Stimulated activated CD4-positive, alpha-beta T cell treated with anti-CD3 and anti-CD28 coated beads, Interleukin-1b, Interleukin-23, amount 100 ng/mL, for 48 hours (primary cell): ENCODE measurements around the gene FGF3.

Source experiments
- DNase-seq: peaks from one replicate; pipeline ENCODE4 v3.0.0-alpha.2; 2020

The FGF3 gene

DNA sequence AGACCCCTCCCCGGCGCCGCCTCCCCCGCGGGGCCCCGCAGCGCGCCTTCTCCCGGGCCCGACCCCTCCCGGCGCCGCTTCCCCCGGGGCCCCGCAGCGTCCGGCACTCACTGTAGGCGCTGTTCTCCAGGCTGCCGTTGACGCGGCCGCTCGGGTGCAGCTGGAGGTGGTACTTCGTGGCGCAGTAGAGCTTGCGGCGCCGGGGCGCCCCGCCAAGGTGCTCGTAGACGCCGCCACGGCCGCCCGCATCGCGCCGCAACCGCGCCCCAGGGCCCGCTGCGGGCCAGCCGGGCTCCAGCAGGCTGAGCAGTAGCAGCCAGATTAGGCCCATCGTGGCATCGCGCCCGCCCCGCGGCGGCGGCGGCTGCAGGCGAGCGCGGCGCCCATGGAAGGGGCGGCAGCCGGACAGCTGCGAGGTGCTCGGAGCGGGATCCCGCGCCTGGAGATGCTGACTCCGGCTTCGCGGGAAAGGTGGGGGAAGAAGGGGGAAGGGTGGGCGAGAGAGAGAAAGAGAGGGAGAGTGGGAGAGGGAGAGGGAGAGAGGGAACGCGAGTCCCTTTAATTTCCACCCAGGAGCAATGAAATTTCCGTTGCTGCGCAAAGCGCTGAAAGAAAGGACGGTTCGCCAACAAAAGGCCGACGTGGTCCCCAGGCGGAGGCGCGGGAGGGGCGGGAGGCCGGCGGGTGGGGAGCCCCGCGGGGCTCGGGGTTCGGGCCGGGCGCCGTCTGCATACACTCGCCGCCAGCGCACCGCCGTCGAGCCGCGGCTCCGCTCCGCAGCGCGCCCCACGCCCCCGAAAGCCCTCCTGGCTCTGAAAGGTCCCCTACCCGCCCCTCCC, at the start of gene FGF3:
Gene FGF3 (minus strand): TSS at position 814 of the 839 bp plus-strand sequence. CDS start 483 bp downstream, at position 331.
- no peak for DNase-seq

GRCh38 chr11:69868871-69869270, 49.7 kb upstream of the FGF3 start:
- DNase-seq: no peak

- DNase-seq: no peak
These were observed 49.0 kb upstream of the FGF3 start for GRCh38 chr11:69868006-69868810.

DNA sequence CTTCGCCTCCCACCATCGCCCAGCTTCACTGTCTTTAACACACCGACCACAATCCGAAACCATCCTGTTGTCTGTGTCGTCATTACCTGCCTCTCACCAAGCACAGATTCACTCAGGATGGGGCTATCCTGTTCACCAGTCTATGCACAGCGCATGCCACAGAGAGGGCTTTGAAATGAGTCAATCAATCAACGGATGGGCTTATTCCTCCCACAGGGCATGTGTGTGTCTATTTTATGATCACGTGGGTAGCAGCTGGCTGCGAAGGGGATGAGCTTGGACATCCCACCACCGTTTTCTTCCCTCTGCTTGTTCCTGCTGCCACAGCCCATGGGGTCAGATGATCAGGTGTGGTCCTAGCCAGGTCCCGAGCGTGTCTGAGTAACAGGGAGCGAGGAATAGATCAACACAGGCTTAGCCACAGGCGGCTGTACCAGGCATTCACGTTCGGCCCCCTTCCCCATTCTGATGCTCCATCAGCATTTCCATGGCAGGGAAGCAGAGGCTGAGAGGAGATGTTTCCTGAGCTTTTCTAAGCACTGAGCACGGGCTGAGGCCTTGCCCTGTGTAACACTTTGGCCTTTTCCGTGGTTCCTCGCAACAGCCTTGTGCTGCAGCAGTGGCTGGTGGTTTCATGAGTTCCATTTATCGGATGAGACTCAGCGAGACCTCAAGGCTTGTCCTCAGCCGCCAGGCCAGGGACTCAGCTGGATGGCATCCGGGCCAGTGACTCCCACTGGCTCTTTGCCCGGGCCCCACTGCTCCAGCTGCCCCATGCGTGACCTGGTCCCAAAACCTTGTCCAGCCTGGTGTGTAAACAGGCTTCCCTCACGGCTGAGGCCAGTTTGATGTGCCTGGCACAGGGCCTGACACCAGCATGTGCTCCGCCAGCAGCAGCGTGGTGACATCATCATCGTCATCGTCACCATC, 48.1 kb upstream of the FGF3 start:
- DNase-seq: no peak

DNA sequence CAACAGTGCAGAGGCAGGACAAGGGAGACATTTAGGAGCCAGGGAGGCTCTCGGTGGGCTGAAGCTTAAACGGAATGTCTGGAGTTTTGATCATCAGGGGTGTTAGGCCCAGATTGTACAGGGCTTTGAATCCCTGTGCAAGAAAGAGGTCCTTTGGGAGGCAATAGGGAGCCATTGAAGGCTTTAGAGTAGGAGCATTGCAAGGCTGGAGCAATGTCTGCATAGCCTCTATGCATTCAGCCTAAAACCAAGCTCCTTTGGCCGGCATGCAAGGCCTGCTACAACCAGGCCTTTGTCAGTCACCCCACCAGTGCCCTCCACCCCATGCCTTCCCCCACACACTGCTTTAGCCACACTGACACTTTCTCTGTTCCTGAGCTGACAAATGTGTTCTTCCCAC, 47.4 kb upstream of the FGF3 start:
- DNase-seq: no peak

DNA sequence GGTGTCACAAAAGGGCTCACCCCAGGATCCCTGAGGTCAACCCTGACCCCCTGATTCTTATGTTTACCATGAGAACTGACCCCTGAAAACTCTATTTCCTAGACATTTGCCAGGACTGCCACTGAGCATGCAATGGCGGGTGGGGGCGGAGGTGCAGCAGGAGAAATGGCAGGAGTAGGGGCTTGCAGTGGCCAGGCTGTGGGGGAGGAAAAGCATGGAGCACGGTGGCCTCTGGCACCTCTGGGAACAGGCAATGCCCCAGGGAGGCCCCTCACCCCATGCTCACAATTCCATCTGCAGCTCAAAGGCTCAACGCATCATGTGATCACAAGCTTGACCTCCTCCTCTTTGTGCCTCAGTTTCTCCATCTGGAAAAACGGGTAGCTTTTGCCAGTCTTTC, 46.5 kb upstream of the FGF3 start:
- DNase-seq: no peak

DNA sequence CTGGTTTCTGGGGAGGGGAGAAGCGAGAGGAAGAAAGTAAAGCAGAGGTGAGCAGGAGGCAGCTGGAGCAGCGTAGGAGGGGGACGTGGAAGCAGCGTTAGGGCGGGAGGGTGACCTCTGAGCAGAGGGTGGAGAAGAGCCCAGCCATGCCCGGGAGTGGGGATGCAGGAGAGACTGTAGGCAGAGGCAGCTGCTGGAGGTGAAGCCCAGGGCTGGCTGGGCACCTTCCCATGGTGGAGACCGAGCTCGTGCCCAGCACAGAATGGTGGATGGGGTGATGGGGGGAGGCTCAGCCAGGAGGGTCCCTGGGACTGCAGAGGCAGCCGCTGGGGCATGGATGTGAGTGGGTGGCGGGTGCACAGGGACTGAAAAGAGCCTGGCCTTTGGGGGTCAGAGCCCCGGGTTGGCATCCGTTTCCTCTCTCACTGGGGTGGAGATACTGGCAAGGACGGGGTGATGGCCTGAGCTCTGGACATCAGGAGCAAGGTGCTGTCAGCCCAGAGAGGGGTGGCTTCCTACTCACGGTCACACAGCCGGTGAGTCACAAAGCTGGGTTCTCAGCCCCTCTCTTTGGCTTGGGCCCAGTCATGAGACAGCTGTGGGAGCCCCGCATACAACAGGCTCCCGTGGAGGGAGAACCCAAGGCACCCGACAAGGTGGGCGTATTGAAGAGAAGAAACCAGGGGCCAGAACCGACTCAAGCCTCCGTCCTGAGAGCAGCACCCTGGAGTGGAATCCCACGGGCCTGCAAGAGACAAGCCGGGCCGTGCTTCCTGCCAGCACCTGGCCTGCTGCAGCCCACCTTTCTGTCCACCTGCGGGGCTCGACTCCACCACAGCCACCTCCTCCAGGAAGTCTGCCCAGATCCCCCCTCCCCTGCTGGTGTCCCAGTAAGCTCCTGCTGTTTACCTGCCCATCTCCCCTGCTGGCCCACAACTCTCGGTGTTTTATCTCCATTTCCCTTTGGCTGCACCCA, 45.8 kb upstream of the FGF3 start:
- DNase-seq: no peak

DNA sequence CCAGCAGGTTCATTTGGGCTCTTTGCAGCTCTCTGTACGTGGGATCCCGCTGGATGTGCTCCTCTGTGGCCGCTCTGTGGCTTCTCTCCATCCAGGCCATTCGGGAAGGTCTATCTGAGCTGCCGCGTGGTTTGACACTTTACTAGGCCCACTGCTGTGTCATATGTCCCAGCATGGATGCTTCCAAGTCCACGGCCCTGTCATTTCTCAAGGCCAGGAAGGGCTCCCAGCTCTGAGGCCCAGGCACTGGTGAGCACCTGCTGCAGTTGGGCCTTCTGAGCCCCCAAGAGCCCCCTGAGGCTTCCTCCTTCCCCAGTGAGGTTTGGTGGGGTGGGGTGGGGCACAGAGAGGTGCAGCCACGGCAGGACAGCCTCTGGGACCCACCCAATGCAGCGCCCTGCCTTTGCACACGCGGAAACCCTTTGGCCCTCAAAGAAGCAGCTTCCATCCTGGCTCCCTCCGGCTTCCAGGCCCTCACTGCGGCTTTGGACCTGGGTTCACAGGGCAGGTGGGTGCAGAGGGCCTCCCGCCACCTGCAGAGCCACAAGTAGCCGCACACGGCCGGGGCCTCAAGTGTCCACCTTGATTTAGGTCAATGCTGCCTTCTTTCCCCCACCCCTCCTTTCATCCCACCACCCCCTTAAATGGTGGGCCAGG, 44.5 kb upstream of the FGF3 start:
- DNase-seq: no peak

DNA sequence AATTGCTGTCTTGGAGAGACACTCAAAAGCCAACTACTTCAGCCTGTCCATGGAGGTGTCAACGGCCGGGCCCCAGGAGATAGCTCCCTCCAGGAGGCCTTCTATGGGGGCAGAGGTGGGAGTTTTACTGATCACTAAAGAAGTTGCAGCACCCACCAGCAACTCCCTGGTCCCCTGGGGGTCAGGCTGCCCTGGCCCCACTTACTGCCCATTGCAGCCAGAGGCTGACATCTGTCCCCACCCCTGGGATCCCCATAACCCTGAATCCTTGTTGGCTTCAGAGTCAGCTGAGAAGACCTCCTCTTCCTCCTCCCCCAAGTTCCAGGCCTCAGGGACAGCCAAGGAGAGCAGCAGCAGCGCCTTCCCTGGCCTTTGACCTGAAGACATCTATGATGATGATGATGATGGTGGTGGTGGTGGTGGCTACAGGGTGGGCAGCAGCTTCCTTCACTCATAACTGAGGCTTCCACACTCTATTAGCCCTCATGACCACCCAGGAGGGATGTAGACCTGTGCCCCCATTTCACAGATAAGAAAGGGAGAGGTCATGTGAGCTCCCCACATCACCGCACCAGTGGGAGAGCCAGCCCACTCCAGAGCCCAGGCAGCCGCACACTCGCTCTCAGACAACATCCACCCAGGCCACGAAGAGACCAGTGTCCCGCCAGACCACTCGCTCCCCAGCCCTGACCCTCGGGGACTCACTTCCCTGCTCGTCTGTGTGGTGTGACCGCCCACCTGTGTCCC, 43.8 kb upstream of the FGF3 start:
- no peak for DNase-seq

DNA sequence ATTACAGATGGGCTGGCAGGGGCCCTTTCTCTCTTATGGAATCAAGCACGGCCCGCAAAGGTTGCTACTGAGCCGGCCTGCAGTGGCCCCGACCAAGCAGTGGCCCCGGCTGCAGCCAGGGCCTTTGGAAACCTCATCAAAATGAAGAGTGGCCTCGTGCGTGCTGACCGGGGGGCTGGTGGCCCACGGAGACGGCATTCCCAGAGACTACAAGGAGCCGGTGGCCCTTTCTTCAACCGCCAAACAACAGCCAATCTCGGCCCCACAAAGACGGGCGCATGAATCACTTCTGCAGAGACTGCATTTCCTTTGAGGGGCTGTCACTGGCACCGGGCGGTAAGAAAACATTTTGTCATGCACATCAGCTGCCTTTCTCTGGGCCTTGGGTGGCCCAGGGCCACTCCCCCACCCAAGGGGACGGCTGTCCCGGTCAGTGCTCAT, 43.1 kb upstream of the FGF3 start:
- DNase-seq: no peak

DNA sequence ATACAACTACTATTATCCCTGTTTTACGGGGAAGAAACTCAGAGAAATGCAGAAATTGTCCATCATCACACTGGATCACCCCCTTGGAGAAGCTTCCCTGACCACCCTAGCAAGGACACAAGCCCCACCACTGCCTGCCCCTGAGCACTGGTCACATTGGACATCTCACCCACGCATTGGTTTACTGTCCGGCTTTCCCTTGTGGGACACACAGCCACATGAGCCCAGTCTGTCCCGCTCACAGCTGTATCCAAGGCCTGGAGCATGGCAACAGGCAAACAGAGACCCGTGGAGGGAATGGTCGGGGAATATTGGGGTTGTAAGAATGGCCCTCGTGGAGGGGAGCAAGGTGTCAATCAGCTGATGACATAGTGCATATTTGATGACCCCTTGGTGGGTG, 42.7 kb upstream of the FGF3 start:
- DNase-seq: no peak

DNA sequence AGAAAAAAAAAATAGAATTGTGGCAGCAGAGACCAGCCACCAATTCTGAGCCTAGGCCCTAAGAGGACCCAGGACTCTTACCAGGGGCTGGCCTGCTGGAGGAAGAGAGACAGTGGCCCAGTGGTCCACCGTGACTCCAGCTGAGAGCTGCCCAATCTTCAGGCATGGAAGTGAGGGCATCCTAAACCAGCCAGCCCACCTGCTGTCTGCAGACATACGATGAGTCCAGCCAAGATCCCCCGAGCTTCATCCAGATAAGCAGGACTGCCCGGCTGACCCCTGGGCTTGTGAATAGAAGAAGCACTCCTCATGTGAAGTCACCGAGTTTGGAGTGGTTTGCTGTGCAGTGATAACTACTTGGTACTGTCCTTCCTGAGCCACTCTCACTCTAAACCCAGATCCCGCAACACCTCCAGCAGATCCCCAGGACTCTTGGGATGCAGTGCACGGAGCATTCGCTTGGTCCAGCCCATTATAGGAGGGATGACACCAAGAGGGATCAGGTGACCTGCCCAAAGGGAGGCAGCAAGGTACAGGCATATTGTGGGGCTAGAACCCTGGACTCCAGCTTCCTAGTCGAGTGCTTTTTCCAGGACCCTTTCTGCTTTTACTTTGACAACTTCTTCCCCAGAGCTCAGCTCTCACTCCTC, 41.7 kb upstream of the FGF3 start:
- no peak for DNase-seq

DNA sequence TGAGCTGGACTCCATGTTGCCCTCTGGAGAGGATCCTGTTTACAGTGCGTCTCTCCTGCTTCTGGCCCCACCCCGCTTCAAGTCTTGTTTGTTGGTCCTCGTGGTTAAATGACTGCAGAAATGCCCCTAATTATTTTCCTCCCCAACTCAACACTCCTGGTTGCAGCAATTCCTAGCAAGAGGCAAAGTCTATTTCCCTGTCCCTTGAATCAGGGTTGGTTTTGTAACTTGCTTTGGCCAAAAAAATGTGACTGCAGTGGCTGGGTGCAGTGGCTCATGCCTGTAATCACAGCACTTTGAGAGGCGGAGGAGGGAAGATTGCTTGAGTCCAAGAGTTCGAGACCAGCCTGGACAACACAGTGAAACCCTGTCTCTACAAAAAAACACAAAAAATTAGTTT, 41.0 kb upstream of the FGF3 start:
- DNase-seq: no peak

DNA sequence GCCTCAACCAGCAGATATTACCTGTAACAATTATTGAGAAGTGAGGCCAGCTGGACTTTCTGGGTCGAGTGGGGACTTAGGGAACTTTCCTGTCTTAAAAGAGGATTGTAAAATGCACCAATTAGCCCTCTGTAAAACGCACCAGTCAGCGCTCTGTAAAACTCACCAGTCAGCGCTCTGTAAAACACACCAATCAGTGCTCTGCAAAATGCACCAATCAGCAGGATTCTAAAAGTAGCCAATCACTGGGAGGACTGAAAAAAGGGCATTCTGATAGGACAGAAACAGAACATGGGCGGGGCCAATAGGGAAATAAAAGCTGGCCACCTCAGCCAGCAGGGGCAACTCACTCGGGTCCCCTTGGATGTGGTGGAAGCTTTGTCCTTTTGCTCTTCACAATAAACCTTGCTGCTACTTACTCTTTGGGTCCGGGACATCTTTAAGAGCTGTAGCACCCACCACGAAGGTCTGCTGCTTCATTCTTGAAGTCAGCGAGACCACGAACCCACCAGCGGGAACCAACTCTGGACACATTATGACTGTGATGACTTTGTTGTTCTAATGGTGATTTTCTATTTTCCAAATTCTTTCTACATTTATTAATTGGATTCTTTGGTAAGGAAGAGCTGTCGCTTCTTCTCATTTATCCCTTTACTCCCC, 40.2 kb upstream of the FGF3 start:
- DNase-seq: no peak

DNA sequence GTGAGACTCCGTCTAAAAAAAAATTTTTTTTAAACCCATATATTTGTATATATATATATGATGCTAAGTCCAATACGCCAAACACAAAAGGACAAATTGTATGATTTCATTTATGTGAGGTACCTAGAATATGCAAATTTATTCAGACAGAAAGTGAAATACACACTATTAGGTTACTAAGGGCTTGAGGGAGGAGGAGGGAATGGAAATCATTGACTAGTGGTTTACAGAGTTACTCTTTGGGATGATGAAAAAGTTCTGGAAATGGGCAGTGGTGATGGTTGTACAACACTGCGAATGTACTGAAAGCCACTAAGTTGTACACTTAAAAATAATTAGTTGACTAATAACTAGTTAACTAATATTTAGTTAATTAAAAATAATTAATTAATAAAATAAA, 36.2 kb upstream of the FGF3 start:
- no peak for DNase-seq

DNA sequence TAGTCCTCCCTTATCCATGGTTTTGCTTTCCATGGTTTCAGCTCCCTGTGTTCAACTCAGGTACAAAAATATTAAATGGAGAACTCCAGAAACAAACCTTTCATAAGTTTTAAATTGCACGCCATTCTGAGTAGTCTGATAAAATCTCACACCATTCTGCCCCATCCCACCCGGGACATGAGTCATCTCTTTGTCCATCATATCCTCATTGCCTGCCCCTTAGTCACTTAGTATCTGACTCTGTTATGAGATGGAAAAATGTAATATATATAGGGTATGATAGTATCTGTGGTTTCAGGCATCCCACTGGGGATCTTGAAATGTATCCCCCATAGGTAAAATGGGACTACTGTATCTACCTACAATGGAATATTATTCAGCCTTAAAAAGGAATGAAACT, 35.5 kb upstream of the FGF3 start:
- DNase-seq: no peak

DNA sequence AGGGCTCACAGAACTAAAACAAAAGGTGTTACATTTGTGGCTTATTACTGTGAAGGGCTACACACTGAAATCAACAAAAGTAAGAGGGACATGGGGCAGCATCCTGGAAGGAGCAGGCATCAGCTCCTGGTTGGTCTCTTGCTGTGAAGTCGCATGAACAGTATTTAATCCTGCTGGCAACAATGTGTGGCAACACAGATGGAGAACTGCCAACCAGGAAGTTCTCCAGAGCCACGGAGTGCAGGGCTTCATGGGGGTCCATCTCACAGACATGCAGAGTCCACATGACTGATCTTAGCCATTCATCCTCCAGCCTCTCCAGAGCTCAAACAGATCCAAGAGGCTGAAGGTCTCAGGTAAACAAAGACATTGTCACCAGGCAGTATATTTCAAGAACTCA, 32.8 kb upstream of the FGF3 start:
- no peak for DNase-seq

GRCh38 chr11:69848201-69848600, 29.0 kb upstream of the FGF3 start:
- no peak for DNase-seq

DNA sequence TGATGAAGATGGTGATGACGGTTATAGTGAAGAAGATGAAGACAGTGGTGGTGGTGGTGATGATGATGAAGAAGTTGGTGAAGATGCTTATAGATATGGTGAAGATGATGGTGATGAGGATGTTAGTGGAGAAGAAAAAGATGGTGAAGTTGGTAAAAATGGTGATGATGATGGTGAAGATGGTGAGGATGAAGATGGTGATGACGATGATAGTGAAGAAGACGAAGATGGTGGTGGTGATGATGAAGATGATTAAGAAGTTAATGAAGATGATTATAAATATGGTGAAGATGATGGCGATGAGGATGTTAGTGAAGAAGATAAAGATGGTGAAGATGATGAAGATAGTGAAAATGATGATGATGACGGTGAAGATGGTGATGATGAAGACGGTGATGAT, 25.2 kb upstream of the FGF3 start:
- no peak for DNase-seq
